ENCODE data around the gene PIP5K1C.
A peak's percentile ranks its signal among the peaks of the same experiment; 100 is the strongest.

Gene PIP5K1C

DNA sequence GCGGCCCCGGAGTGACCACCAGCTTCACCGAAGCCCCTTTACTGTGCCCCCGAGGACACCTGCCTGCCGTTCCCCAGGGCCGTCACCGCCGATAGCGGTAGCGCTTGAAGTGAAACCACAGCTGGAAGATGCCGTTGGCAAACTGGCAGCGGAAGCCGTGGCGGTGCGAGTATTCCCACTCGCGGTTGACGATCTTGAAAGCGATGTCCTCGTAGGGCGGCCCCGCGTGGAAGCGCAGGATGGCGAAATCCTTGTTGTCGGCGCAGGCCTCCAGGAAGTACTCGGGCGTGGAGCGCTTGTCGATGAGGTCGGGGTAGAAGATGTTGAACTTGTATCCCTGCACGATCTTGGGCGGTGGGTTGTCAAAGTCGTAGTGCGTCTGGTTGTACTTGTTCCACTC is 88.4 kb downstream of the PIP5K1C start:
- DNase-seq (ENCODE audit: low read depth, low spot score): no peak

- no peak for DNase-seq (ENCODE audit: low read depth, low spot score)
These were observed 89.2 kb downstream of the PIP5K1C start for GRCh38 chr19:3610745-3611717.

GRCh38 chr19:3609779-3610719 is 90.2 kb downstream of the PIP5K1C start:
- DNase-seq (ENCODE audit: low read depth, low spot score): no peak

- DNase-seq (ENCODE audit: low read depth, low spot score): no peak
These were observed 91.4 kb downstream of the PIP5K1C start for GRCh38 chr19:3608750-3609322.

DNA sequence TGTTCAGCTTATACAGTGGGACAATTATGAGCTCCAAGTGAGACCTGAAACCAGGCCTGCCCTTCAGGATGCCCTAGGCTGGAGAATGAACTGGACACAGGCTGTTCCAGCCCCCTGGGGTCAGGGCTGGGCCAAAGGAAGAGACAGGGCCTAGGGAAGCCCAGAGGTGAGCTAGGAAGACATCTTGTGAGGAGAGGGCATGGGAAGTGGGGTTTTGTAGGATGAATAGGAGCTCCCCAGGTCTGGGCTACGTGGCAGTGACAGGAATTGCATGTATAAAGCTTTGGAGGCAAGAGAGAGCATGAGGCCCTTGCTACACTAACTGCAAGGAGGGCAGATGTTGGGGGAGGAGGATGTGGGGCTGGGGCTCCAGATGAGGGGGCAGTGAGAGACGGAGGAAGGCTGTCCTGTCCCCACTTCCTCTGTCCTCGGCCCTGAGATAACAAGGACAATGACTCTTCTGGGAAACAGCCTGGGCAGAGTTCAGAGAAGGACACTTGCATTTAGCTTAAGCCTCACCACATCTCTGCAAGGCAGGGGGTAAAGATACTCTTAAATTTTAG is 92.1 kb downstream of the PIP5K1C start:
- no peak for DNase-seq (ENCODE audit: low read depth, low spot score)

DNA sequence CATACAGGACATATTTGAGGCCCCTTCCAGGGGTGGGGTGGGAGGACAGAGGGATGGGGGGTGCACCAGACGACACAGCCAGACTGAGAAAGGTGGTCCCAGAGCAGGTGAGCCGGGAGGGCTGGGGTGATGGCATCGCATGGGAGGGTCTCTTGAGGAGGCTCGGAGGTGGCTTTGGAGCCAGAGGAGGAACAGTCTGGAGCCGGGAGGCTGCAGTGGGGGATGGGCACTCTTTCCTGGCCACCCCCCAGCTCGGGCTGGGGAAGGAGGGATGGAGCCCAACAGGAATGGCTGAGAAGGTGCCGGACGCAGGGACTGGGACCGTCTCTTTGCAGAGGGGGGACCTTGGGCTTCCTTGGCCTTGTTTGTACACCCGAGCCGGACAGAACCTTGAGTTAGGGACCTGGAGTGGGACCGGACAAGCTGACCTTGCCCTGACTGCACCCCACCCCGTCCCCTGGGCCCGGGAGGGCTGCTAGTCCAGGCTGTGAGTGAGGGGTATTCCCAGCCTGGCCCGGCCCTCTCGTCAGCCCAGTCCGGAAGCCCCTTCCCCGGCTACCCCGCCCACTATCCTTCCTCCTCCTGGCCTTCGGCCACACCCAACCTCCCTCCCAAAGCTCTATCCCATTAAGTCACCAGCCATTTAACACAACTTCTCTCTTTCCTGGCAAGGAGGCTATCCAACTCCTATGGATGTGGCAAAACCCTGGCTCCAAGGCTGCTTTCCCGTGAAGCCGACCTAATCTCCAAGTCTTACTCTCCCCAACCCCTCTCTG is 92.8 kb downstream of the PIP5K1C start:
- DNase-seq (ENCODE audit: low read depth, low spot score): peak; percentile 57

DNA sequence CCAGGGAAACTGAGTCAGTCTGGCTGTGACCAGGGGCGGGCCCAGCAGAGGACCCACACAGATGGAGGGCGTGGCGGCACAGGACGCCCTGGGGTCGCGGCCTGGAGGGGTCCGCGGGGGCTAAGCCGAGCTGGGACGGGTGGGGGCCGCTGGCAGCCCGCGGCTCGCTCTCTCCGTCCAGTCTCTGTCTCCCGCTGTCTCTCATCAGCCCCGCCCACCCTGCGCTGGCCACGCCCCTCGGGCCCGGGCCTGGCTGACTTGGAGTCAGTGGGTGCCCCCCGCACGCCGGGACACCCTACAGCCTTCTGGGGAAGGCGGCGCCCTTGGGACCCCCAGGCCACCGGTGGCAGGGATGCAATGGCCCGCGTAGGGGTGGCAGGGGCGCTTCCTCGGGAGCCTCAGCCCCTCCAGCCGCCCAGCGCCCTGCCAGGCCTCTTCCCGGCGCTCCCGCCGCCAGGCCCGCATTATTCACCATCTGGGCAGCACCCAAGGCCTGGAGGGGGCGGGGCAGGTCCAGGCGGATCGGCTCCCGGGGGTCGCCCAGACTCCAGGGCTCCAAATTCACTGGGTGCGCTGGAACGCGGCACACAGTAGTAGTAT is 93.5 kb downstream of the PIP5K1C start, which contains the start of gene TBXA2R:
Gene TBXA2R, minus strand, starts transcription at position 186 of the 600 bp plus-strand sequence. CDS start 6,241 bp downstream, outside the sequence.
- DNase-seq (ENCODE audit: low read depth, low spot score): peak; percentile 80

DNA sequence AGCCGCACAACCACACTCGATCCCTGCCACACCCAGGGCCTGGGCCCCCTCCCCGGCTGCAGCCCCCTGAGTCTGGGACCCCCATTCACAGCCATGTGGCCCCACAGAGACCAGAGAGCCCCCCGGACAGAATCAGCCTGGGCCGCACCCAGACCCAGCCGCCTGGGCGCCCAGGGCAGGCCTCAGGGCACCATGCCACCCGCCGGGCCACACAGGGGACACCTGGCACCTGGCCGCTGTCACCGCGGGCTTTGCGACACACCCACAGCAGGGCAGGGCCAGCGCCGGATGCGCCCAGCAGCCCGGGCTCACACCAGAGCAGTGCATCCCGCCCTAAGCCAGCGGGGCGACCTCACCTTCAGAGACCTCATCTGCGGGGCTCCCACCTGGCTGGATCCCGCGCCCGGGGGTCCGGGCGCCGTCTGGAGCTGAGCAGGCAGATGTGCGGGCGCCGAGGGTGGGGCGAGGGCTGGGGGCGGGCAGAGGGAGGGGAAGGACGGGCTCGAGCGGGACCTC is 94.0 kb downstream of the PIP5K1C start:
- no peak for DNase-seq (ENCODE audit: low read depth, low spot score)

DNA sequence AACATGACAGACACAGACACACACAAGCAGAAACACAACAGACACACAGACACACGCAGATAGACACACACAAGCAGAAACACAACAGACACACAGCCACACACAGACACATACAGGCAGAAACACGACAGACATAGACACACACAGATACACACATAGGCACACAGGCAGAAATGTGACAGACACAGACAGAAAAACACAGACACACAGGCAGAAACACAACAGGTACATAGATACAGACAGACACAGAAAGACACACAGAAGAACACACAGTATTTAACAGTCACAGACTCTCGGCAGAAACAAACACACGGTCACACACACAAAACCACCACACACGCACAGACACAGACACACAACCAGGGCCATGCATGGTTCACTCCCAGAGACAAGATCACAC is 94.5 kb downstream of the PIP5K1C start:
- no peak for DNase-seq (ENCODE audit: low read depth, low spot score)

DNA sequence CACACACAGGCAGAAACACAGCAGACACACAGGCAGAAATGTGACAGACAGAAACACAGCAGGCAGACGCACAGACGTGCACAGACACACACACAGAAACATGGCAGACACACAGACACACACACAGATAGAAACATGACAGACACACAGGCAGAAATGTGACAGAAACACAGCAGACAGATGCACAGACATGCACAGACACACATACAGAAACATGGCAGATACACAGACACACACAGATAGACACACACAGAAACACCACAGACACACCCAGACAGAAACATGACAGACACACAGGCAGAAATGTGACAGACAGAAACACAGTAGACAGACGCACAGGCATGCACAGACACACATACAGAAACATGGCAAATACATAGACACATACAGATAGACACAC is 94.9 kb downstream of the PIP5K1C start:
- DNase-seq (ENCODE audit: low read depth, low spot score): no peak

DNA sequence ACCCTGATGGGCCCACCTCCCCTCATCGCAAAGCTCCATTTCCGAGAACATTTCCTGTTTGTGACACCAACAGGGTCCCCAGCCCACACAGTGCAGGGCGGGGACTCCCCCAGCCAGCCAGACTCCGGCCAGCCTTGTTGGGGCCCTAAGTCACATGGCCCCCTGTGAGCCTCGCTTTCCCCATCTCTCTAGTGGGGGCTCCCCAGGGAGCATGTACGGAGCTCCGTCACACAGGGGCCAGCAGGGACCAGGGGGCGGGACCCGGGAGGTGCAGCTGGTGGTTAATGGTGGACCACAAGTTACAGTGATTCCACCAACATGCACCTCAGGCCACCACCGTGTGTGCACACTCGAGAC is 95.3 kb downstream of the PIP5K1C start:
- DNase-seq (ENCODE audit: low read depth, low spot score): no peak

- DNase-seq (ENCODE audit: low read depth, low spot score): no peak
These were observed 95.9 kb downstream of the PIP5K1C start for GRCh38 chr19:3604227-3604986.

DNA sequence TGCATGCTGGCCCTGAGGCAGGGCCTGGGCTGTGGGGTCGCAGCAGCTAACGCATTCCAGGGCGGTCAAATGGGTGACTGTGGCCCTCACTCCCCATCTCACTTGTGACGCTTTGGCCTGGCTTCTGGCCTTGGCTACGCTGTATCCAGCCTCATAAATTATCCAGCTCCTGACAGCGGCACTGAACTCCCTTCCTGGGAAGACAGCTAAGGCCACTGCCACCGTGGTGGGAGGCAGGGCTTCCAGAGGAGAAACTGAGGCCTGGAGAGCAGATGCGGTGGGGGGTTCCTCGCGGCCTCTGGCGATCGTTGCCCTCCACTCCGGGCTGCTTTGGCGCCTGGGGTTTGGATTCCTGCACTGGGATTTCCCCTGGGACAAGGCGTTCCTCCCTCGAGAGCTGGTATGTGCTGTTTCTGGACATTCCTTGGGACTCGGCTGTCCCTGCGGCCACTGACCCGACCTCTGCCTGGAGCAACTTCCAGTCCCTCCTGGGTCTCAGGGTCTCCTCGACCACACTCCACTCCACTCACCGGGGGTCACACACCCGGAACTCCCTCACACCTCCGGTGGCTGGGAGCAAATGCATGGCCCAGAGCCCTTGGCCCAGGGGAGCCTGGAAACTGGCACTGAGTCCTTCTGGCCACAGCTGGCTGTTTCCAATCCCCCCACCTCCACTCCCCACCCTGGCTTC is 97.0 kb downstream of the PIP5K1C start:
- DNase-seq (ENCODE audit: low read depth, low spot score): no peak

- no peak for DNase-seq (ENCODE audit: low read depth, low spot score)
These were observed 99.2 kb downstream of the PIP5K1C start for GRCh38 chr19:3601021-3601420.

DNA sequence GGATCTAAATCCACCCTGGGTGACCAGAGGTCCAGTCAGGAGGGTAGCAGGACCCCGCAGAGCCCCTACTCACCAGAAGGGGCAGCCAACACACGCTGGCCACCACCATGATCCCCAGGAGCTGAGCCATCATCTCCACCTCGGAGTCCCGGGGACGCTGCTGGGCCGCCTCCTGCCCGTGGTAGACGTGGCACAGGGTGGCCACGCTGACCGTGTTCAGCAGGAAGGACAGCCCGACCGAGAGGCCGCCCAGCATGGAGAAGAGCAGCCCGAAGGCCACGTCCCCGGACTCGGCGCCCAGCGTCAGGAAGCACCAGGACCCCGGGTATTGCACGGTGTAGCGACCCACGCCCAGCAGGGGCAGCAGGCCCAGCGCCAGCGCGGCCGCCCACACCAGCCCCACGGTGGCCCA is 100.5 kb downstream of the PIP5K1C start:
- no peak for DNase-seq (ENCODE audit: low read depth, low spot score)

GRCh38 chr19:3595521-3596061 is 104.7 kb downstream of the PIP5K1C start:
- no peak for DNase-seq (ENCODE audit: low read depth, low spot score)

DNA sequence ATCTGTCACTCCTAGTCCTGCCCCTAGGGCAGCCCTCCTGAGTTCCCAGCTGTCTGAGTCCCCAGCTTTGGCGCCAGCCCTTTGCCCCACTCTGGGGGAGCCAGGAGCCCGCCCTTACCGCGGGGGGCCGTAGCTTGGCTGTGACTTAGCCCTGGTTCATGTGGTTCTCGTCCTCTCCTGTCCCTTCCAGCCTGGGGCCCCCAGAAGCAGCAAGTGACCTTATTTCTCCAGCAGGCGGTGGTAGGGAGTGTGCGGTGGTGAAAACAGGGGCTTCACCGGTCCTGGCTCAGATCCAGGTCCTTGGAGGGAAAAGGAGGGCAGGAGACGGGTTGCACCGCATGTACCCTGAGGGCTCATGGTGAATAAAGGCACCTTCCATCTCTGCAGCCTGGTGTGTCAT is 107.1 kb downstream of the PIP5K1C start:
- no peak for DNase-seq (ENCODE audit: low read depth, low spot score)

GRCh38 chr19:3591876-3592613 is 108.2 kb downstream of the PIP5K1C start:
- no peak for DNase-seq (ENCODE audit: low read depth, low spot score)

Data from astrocyte of the hippocampus (primary cell).